GM18517 (cell line): Measurements from ENCODE around the gene NCOR2.

Experiments
- ATAC-seq: cut with Tn5 transposase; IDR thresholded peaks from one replicate; pipeline ENCODE4 v1.9.1; 2021; ENCODE audit warnings: mild to moderate bottlenecking, moderate library complexity; ENCODE audit not compliant: unreplicated experiment

The NCOR2 gene

GRCh38 chr12:124544983-124545382, 22.4 kb downstream of the NCOR2 start:
- ATAC-seq, result no peak

GRCh38 chr12:124544311-124544970, 23.0 kb downstream of the NCOR2 start:
- ATAC-seq, result no peak

- no peak for ATAC-seq
Measured at GRCh38 chr12:124543590-124544310, 23.7 kb downstream of the NCOR2 start.

GRCh38 chr12:124543052-124543589, 24.3 kb downstream of the NCOR2 start:
- ATAC-seq, result no peak

GRCh38 chr12:124542021-124542949, 25.1 kb downstream of the NCOR2 start:
- no peak for ATAC-seq

- ATAC-seq, result no peak
Measured at GRCh38 chr12:124541322-124541721, 26.1 kb downstream of the NCOR2 start.

GRCh38 chr12:124539084-124540041, 28.0 kb downstream of the NCOR2 start:
- no peak for ATAC-seq

GRCh38 chr12:124538194-124539082, 29.0 kb downstream of the NCOR2 start:
- no peak for ATAC-seq

GRCh38 chr12:124537525-124538193, 29.8 kb downstream of the NCOR2 start:
- ATAC-seq, result no peak

GRCh38 chr12:124536641-124537040, 30.8 kb downstream of the NCOR2 start:
- ATAC-seq, result no peak

GRCh38 chr12:124534776-124535740, 32.4 kb downstream of the NCOR2 start:
- no peak for ATAC-seq

- no peak for ATAC-seq
Measured at GRCh38 chr12:124533456-124533855, 34.0 kb downstream of the NCOR2 start.

- no peak for ATAC-seq
Measured at GRCh38 chr12:124532967-124533366, 34.4 kb downstream of the NCOR2 start.

GRCh38 chr12:124532331-124532750, 35.1 kb downstream of the NCOR2 start:
- no peak for ATAC-seq

- ATAC-seq, result no peak
Measured at GRCh38 chr12:124531906-124532305, 35.5 kb downstream of the NCOR2 start.

- no peak for ATAC-seq
Measured at GRCh38 chr12:124531281-124531745, 36.1 kb downstream of the NCOR2 start.

GRCh38 chr12:124530637-124531263, 36.7 kb downstream of the NCOR2 start:
- ATAC-seq, result no peak
